T-helper 17 cell (primary cell): Measurements from ENCODE around the gene CLCN2. TPM values are rescaled to one million over a fixed set of nuclear protein-coding genes. Genes with fewer than 3 reads are reported as not detected.
A peak's percentile ranks its signal among the peaks of the same experiment; 100 is the strongest.

ENCODE experiments used
- ATAC-seq: fragments of 150-1000 bp; cut with Tn5 transposase; 2 replicates; pipeline ENCODE4 v1.10.0; 2021; ENCODE audit warnings: mild to moderate bottlenecking, moderate library complexity
- DNase-seq, 3 donors: peaks; one replicate each; pipeline versions ENCODE4 v3.0.0 to v3.0.0-alpha.2; 2020 to 2021
- H3K9me3 ChIP-seq: one replicate; pipeline ENCODE4 v1.7.0; 2013; ENCODE audit warnings: low read length, mild to moderate bottlenecking; ENCODE audit not compliant: control insufficient read depth, poor library complexity, severe bottlenecking
- H3K27ac Mint-ChIP-seq: one replicate; pipeline ENCODE4 v1.8.0; 2022; ENCODE audit warnings: mild to moderate bottlenecking, moderate library complexity, mixed read lengths
- H3K27me3 Mint-ChIP-seq: one replicate; pipeline ENCODE4 v1.8.0; 2022; ENCODE audit warnings: mixed read lengths
- H3K36me3 Mint-ChIP-seq: one replicate; pipeline ENCODE4 v1.8.0; 2022; ENCODE audit warnings: low read depth, mixed read lengths
- H3K4me1 Mint-ChIP-seq: one replicate; pipeline ENCODE4 v1.8.0; 2022; ENCODE audit warnings: mild to moderate bottlenecking, mixed read lengths
- H3K4me3 Mint-ChIP-seq: one replicate; pipeline ENCODE4 v1.8.0; 2022; ENCODE audit warnings: mild to moderate bottlenecking, moderate library complexity, mixed read lengths
- total RNA-seq, 4 donors: library from RNA in 2 of 4; stranded (reverse) in 2 of 4; gene quantifications; one replicate each; pipeline ENCODE4 v1.2.3 and lab custom pipeline; 2022 to 2026

The CLCN2 gene
- total RNA-seq (1 to 10 TPM; 4.6 TPM), total RNA-seq (lab: John Stamatoyannopoulos, UW) (5.6 to 5.7 reads per million in 2 donors)

- DNase-seq (peak in 2 of 3 donors; percentile 34 to 43), ATAC-seq (peak; percentile 28)
- Mint-ChIP-seq H3K4me3 (peak within 1 kb of the TSS; percentile 99), H3K36me3 (no peaks in the 10 kb centered on the region), H3K27ac (peak within 1 kb of the TSS; percentile 93), H3K4me1 (peaks cover 33% of the 10 kb centered on the region), H3K27me3 (no peaks in the 10 kb centered on the region)
- no peaks in the 10 kb centered on the region for H3K9me3 ChIP-seq
Observed at GRCh38 chr3:184361532-184361931, at the start of gene CLCN2, which contains the start of gene POLR2H. Gene CLCN2 (minus strand): TSS chr3:184361605. CDS start chr3:184361479, 126 bp downstream. Gene POLR2H (plus strand): TSS chr3:184361710. CDS start chr3:184363493, 1,783 bp downstream.

- Mint-ChIP-seq H3K36me3 (peaks cover 3% of the 10 kb centered on the region), H3K27ac (no peak overlapping the region), H3K27me3 (peaks cover 21% of the 10 kb centered on the region), H3K4me3 (no peak overlapping the region), H3K4me1 (no peaks in the 10 kb centered on the region)
- ATAC-seq (no peak), DNase-seq (no peak)
- no peaks in the 10 kb centered on the region for H3K9me3 ChIP-seq
Observed at GRCh38 chr3:184409946-184410500, 48.6 kb upstream of the CLCN2 start.

GRCh38 chr3:184409331-184409926 is 48.0 kb upstream of the CLCN2 start:
- Mint-ChIP-seq H3K27ac (no peak overlapping the region), H3K4me1 (no peaks in the 10 kb centered on the region)
- H3K9me3 ChIP-seq: no peaks in the 10 kb centered on the region

GRCh38 chr3:184405075-184406030 is 43.9 kb upstream of the CLCN2 start:
- no peaks in the 10 kb centered on the region for H3K9me3 ChIP-seq
- no peak overlapping the region for H3K4me3 Mint-ChIP-seq
- no peak overlapping the region for H3K27ac Mint-ChIP-seq
- no peaks in the 10 kb centered on the region for H3K36me3 Mint-ChIP-seq
- DNase-seq: no peak
- H3K4me1 Mint-ChIP-seq: no peaks in the 10 kb centered on the region
- ATAC-seq: no peak
- H3K27me3 Mint-ChIP-seq: peaks cover 34% of the 10 kb centered on the region

More at GRCh38 chr3:184409331-184409926, 48.0 kb upstream of the CLCN2 start:
- DNase-seq (no peak), ATAC-seq (no peak)
- peaks cover 3% of the 10 kb centered on the region for H3K36me3 Mint-ChIP-seq
- H3K27me3 Mint-ChIP-seq: peaks cover 22% of the 10 kb centered on the region
- H3K4me3 Mint-ChIP-seq: no peak overlapping the region

- no peak for ATAC-seq
- DNase-seq: no peak
- H3K4me3 Mint-ChIP-seq: no peak overlapping the region
- H3K4me1 Mint-ChIP-seq: no peaks in the 10 kb centered on the region
- peaks cover 46% of the 10 kb centered on the region for H3K27me3 Mint-ChIP-seq
- no peaks in the 10 kb centered on the region for H3K9me3 ChIP-seq
- H3K27ac Mint-ChIP-seq: no peak overlapping the region
- no peaks in the 10 kb centered on the region for H3K36me3 Mint-ChIP-seq
Observed at GRCh38 chr3:184399410-184399809, 38.0 kb upstream of the CLCN2 start.

GRCh38 chr3:184395320-184395660 is 33.9 kb upstream of the CLCN2 start:
- Mint-ChIP-seq H3K4me3 (no peak overlapping the region), H3K27ac (no peak overlapping the region), H3K4me1 (peaks cover 2% of the 10 kb centered on the region), H3K27me3 (peaks cover 40% of the 10 kb centered on the region), H3K36me3 (no peaks in the 10 kb centered on the region)
- no peak for DNase-seq
- H3K9me3 ChIP-seq: no peaks in the 10 kb centered on the region
- ATAC-seq: no peak

- Mint-ChIP-seq H3K4me3 (no peak overlapping the region), H3K27me3 (peaks cover 56% of the 10 kb centered on the region), H3K27ac (no peak overlapping the region), H3K4me1 (peaks cover 2% of the 10 kb centered on the region), H3K36me3 (peaks cover 2% of the 10 kb centered on the region)
- no peaks in the 10 kb centered on the region for H3K9me3 ChIP-seq
- DNase-seq (no peak), ATAC-seq (no peak)
Observed at GRCh38 chr3:184391266-184391665, 29.9 kb upstream of the CLCN2 start.

GRCh38 chr3:184389935-184390528 is 28.6 kb upstream of the CLCN2 start:
- ATAC-seq: no peak
- no peaks in the 10 kb centered on the region for H3K9me3 ChIP-seq
- H3K27ac Mint-ChIP-seq: no peak overlapping the region
- peaks cover 59% of the 10 kb centered on the region for H3K27me3 Mint-ChIP-seq
- no peak for DNase-seq
- peaks cover 2% of the 10 kb centered on the region for H3K4me1 Mint-ChIP-seq
- no peak overlapping the region for H3K4me3 Mint-ChIP-seq
- peaks cover 2% of the 10 kb centered on the region for H3K36me3 Mint-ChIP-seq

GRCh38 chr3:184389384-184389783 is 28.0 kb upstream of the CLCN2 start:
- Mint-ChIP-seq H3K4me1 (peaks cover 2% of the 10 kb centered on the region), H3K4me3 (no peak overlapping the region), H3K36me3 (peaks cover 2% of the 10 kb centered on the region), H3K27ac (no peak overlapping the region), H3K27me3 (peaks cover 63% of the 10 kb centered on the region)
- no peak for DNase-seq
- ATAC-seq: no peak
- H3K9me3 ChIP-seq: no peaks in the 10 kb centered on the region

GRCh38 chr3:184388936-184389230 is 27.5 kb upstream of the CLCN2 start:
- peaks cover 65% of the 10 kb centered on the region for H3K27me3 Mint-ChIP-seq
- H3K4me3 Mint-ChIP-seq: no peak overlapping the region
- no peak for ATAC-seq
- DNase-seq: no peak
- peaks cover 2% of the 10 kb centered on the region for H3K4me1 Mint-ChIP-seq
- H3K27ac Mint-ChIP-seq: no peak overlapping the region
- H3K36me3 Mint-ChIP-seq: peaks cover 2% of the 10 kb centered on the region
- H3K9me3 ChIP-seq: no peaks in the 10 kb centered on the region

- Mint-ChIP-seq H3K27ac (no peak overlapping the region), H3K4me1 (peaks cover 2% of the 10 kb centered on the region), H3K36me3 (peaks cover 2% of the 10 kb centered on the region), H3K27me3 (peaks cover 64% of the 10 kb centered on the region), H3K4me3 (no peak overlapping the region)
- DNase-seq: no peak
- no peaks in the 10 kb centered on the region for H3K9me3 ChIP-seq
- no peak for ATAC-seq
Observed at GRCh38 chr3:184388164-184388935, 26.9 kb upstream of the CLCN2 start.

GRCh38 chr3:184387174-184387714 is 25.8 kb upstream of the CLCN2 start:
- DNase-seq (no peak), ATAC-seq (no peak)
- Mint-ChIP-seq H3K36me3 (peaks cover 2% of the 10 kb centered on the region), H3K27me3 (peaks cover 71% of the 10 kb centered on the region), H3K27ac (no peak overlapping the region), H3K4me1 (peaks cover 2% of the 10 kb centered on the region), H3K4me3 (no peak overlapping the region)
- H3K9me3 ChIP-seq: no peaks in the 10 kb centered on the region
